Heart right ventricle (tissue), 16 donors: ENCODE results near the gene SULT1A1. TPM values are rescaled to one million over a fixed set of nuclear protein-coding genes. Genes with fewer than 3 reads are reported as not detected.
A peak's percentile ranks its signal among the peaks of the same experiment; 100 is the strongest.
"Not testable (repeated sequence)": the region's sequence is repeated elsewhere in the genome, so short reads cannot be mapped to it uniquely, and the experiment has no call there.

Experiments
- ATAC-seq, 8 donors: fragments of 200-7000 bp; cut with Tn5 transposase; one replicate each; pipeline ENCODE4 v1.9.1; 2020; ENCODE audit warnings: mild to moderate bottlenecking in 8 of 8, moderate library complexity in 8 of 8, moderate number of reproducible peaks in 1 of 8
- DNase-seq, 2 donors: peaks; one replicate each; pipeline ENCODE4 v3.0.0-alpha.2; 2020
- H3K27ac ChIP-seq, 10 donors: fragments of 200-600 bp; sonication (generic) in 2 of 10; one replicate each; pipeline versions ENCODE4 v1.5.0 to v1.8.0; 2020 to 2022; ENCODE audit warnings: mild to moderate bottlenecking in 3 of 10
- H3K27me3 ChIP-seq, 7 donors: fragments of 200-600 bp; one replicate each; pipeline ENCODE4 v1.8.0; 2021 to 2022; ENCODE audit warnings: mild to moderate bottlenecking in 2 of 7
- H3K36me3 ChIP-seq, 9 donors: fragments of 200-600 bp; sonication (generic) in 1 of 9; one replicate each; pipeline versions ENCODE4 v1.5.0 to v1.8.0; 2020 to 2022; ENCODE audit warnings: mild to moderate bottlenecking in 2 of 9
- H3K4me1 ChIP-seq, 9 donors: fragments of 200-600 bp; sonication (generic) in 1 of 9; one replicate each; pipeline versions ENCODE4 v1.5.0 to v1.8.0; 2020 to 2022; ENCODE audit warnings: mild to moderate bottlenecking in 4 of 9
- H3K4me3 ChIP-seq, 10 donors: fragments of 200-600 bp; sonication (generic) in 2 of 10; one replicate each; pipeline versions ENCODE4 v1.5.0 to v1.8.0; 2020 to 2022; ENCODE audit warnings: mild to moderate bottlenecking in 7 of 10, moderate library complexity in 2 of 10
- H3K9me3 ChIP-seq, 11 donors: fragments of 200-600 bp in 10 of 11; sonication (generic) in 2 of 11; one replicate each; pipeline versions ENCODE4 v1.5.0 to v1.8.0; 2013 to 2022; ENCODE audit warnings: mild to moderate bottlenecking in 2 of 11, control low read depth in 1 of 11, moderate library complexity in 1 of 11
- CTCF ChIP-seq, 9 donors: fragments of 200-600 bp; sonication (generic) in 2 of 9; IDR thresholded peaks; one replicate each; pipeline versions ENCODE4 v1.5.0 to v1.8.0; 2021 to 2022; ENCODE audit warnings: antibody characterized with exemption in 9 of 9, mild to moderate bottlenecking in 5 of 9, moderate library complexity in 1 of 9
- WGBS, 2 donors: extraction: QIAGEN DNeasy Blood & Tissue Kit; methylation state at CpG; one replicate each; pipeline ENCODE4 v1.1.7; 2013; ENCODE audit warnings: inconsistent platforms in 1 of 2; 5-methylcytosine and 5-hydroxymethylcytosine counted together
- intact Hi-C, 10 donors: fragments of 100-400 bp; cut with DNase I; formaldehyde crosslinking; loops; one replicate each; pipeline versions ENCODE4 v1.11.1 to v1.14.2; 2022
- polyA plus RNA-seq, 2 donors: library from polyadenylated mRNA; stranded (reverse); fragments of 200-250 nt; gene quantifications; one replicate each; pipeline ENCODE4 v1.2.3, GENCODE V29; 2013
- total RNA-seq, 10 donors: library from RNA; stranded (reverse); fragmentation: NEBNext Ultra II Directional in 3 of 10; extraction: Animal tissue kit (Norgen Biotek cat#: 25700) in 3 of 10; gene quantifications; one replicate each; pipeline versions ENCODE4 v1.2.1 to v1.2.4, GENCODE V29; 2021 to 2023
- donor health status: Arrhythmogenic right ventricular cardiomyopathy.
- donor health status: ischemic (EF 13 %, LVEDD 7.1; RV severe dilation, severe dysfunction).
- donor health status: healthy with polysubstance abuse.
- donor health status: DM: no; HTN: yes; CAD: no.
- donor health status: DM: no; HTN: no; CAD: no.
- donor health status: ischemic (EF 25% LVEDD 6.9; RV normal size, moderate dysfunction).
- donor health status: ischemic (EF 25% LVEDD 5.7; RV mildly dilated, moderate dysfunction).
- donor health status: healthy.
- donor health status: DM: yes; HTN: yes; CAD: no.
- donor health status: Ischemic cardiomyopathy.
- donor health status: ischemic (EF 35%, LVEDD 5.7; RV mildly dilated, moderate dysfunction).
- donor health status: nonischemic (EF 11% LVEDD 7.7; RV severe dilation, severe dysfunction).
- donor health status: DM: yes; HTN: yes; CAD: no.
- donor health status: PGD.
- donor health status: ischemic (EF 29% LVEDD 5.4; RV normal size, mild dysfunction).
- donor health status: nonischemic (EF 23%, LVEDD 6.1; RV moderate dilation, normal function).

SULT1A1 gene
- total and polyA plus RNA-seq, 12 donors = 8.3 to 25.3 (median 14.5) TPM

GRCh38 chr16:28569021-28569420 lies 40.8 kb downstream of the SULT1A1 start:
- intact Hi-C loops = no loop called here
- H3K9me3 ChIP-seq = peaks cover 0 to 17% (median 0%) of the 10 kb centered on the region in 11 donors
- TF ChIP-seq CTCF (IDR thresholded peaks at IDR 0.05) = no peak

GRCh38 chr16:28567292-28567691 lies 42.6 kb downstream of the SULT1A1 start:
- Histone ChIP-seq H3K36me3 (peaks cover 0 to 9% (median 0%) of the 10 kb centered on the region in 9 donors), H3K4me3 (no peak overlapping the region), H3K27ac (no peak overlapping the region), H3K4me1 (peaks cover under 1 to 10% (median 5%) of the 10 kb centered on the region in 9 donors), H3K9me3 (peaks cover 0 to 17% (median 0%) of the 10 kb centered on the region in 11 donors), H3K27me3 (no peaks in the 10 kb centered on the region)
- intact Hi-C loops = no loop called here
- WGBS, 2 donors = 96 to 97% methylated on average over 2 of the region's 2 CpGs
- no peak for DNase-seq
- TF ChIP-seq CTCF (IDR thresholded peaks at IDR 0.05) = no peak
- ATAC-seq = no peak

More at GRCh38 chr16:28569021-28569420, 40.8 kb downstream of the SULT1A1 start:
- H3K36me3 ChIP-seq = peaks cover 0 to 9% (median 0%) of the 10 kb centered on the region in 9 donors
- H3K4me3 ChIP-seq = no peak overlapping the region
- no peaks in the 10 kb centered on the region for H3K27me3 ChIP-seq
- peaks cover 0 to 25% (median 20%) of the 10 kb centered on the region in 9 donors for H3K4me1 ChIP-seq
- DNase-seq (no peak), ATAC-seq (no peak)
- WGBS, 2 donors = 90 to 91% methylated on average over 5 of the region's 5 CpGs
- H3K27ac ChIP-seq = no peak overlapping the region

GRCh38 chr16:28566233-28566925 lies 43.5 kb downstream of the SULT1A1 start:
- ATAC-seq, H3K27ac ChIP-seq, DNase-seq, H3K4me3 ChIP-seq, H3K27me3 ChIP-seq, intact Hi-C loops, H3K36me3 ChIP-seq: not testable (repeated sequence)
- Histone ChIP-seq H3K4me1 (peaks cover 4 to 13% (median 10%) of the 10 kb centered on the region in 9 donors), H3K9me3 (peaks cover 0 to 17% (median 0%) of the 10 kb centered on the region in 11 donors)
- WGBS, 2 donors = 97 to 99% methylated on average over 4 of the region's 4 CpGs

GRCh38 chr16:28563218-28563617 lies 46.6 kb downstream of the SULT1A1 start:
- H3K4me3 ChIP-seq = no peak overlapping the region
- H3K27ac ChIP-seq = no peak overlapping the region
- H3K36me3 ChIP-seq = peaks cover 0 to 21% (median 4%) of the 10 kb centered on the region in 9 donors
- 93 to 96% methylated on average over 6 of the region's 6 CpGs for WGBS, 2 donors
- no peak for DNase-seq
- H3K9me3 ChIP-seq = peaks cover 0 to 17% (median 0%) of the 10 kb centered on the region in 11 donors
- no peak for TF ChIP-seq CTCF (IDR thresholded peaks at IDR 0.05)
- H3K27me3 ChIP-seq = no peaks in the 10 kb centered on the region
- intact Hi-C loops = no loop called here
- ATAC-seq = no peak
- H3K4me1 ChIP-seq = peaks cover 4 to 17% (median 11%) of the 10 kb centered on the region in 9 donors

GRCh38 chr16:28562199-28562598 lies 47.6 kb downstream of the SULT1A1 start:
- no peak for TF ChIP-seq CTCF (IDR thresholded peaks at IDR 0.05)
- peaks cover 4 to 17% (median 11%) of the 10 kb centered on the region in 9 donors for H3K4me1 ChIP-seq
- peak overlapping the region in 2 of 10 donors; percentile 25 to 35 for H3K27ac ChIP-seq
- WGBS, 2 donors = 94 to 96% methylated on average over 4 of the region's 4 CpGs
- DNase-seq = no peak
- peak in 1 of 8 donors; percentile 15 for ATAC-seq
- H3K36me3 ChIP-seq = peaks cover 0 to 31% (median 5%) of the 10 kb centered on the region in 9 donors
- no peaks in the 10 kb centered on the region for H3K27me3 ChIP-seq
- H3K9me3 ChIP-seq = peaks cover 0 to 11% (median 0%) of the 10 kb centered on the region in 11 donors
- no peak overlapping the region for H3K4me3 ChIP-seq
- intact Hi-C loops = no loop called here
